OCI-LY1 (cell line): ENCODE data around the gene PGAM5.

Experiments
- EZH2 ChIP-seq: fragments of 200-600 bp; sonication (generic), shearing (Covaris generic); IDR thresholded peaks from 2 replicates; pipeline ENCODE4 v1.8.0; 2017; ENCODE audit warnings: borderline replicate concordance, mixed run types, mild to moderate bottlenecking, antibody characterized with exemption, low read length, moderate library complexity, mixed read lengths
- TF ChIP-seq, protein P1 (sequence below): fragments of 200-600 bp; sonication (generic), shearing (Covaris generic); IDR thresholded peaks from 2 replicates; pipeline ENCODE4 v1.5.1; 2017; ENCODE audit warnings: mild to moderate bottlenecking, antibody characterized with exemption, low read length, moderate library complexity, mixed read lengths

DNA sequence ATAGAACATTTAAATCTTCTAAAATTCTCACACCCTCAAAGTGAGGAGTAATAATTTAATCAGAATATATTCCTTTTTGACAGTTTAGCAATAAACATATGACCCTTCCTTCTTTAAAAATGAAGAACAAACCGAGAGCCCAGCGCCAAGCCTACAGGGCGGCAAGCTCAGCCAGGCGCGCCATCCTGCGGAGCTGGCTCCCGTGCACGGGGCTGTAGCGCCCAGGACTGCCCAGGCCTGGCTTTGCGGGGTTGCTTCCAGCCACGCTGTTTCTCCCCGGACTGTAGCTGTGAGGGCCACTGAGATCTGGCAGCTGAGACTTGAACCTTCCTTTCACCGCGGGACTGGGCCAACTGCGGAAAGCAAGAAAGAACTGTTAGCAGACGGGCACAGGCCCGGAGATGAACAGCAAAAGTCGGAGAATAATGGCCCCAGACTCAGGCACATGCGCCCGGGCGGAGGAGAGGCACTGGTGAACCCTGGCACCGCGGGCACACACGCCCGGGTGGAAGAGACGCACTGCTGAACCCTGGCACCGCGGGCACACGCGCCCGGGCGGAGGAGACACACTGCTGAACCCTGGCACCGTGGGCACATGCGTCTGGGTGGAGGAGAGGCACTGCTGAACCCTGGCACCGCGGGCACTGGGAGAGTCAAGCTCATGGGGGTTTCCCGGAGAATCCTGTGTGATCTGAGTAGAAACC lies 16.6 kb downstream of the PGAM5 start:
- TF ChIP-seq, protein P1, sequence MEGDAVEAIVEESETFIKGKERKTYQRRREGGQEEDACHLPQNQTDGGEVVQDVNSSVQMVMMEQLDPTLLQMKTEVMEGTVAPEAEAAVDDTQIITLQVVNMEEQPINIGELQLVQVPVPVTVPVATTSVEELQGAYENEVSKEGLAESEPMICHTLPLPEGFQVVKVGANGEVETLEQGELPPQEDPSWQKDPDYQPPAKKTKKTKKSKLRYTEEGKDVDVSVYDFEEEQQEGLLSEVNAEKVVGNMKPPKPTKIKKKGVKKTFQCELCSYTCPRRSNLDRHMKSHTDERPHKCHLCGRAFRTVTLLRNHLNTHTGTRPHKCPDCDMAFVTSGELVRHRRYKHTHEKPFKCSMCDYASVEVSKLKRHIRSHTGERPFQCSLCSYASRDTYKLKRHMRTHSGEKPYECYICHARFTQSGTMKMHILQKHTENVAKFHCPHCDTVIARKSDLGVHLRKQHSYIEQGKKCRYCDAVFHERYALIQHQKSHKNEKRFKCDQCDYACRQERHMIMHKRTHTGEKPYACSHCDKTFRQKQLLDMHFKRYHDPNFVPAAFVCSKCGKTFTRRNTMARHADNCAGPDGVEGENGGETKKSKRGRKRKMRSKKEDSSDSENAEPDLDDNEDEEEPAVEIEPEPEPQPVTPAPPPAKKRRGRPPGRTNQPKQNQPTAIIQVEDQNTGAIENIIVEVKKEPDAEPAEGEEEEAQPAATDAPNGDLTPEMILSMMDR = no peak
- TF ChIP-seq EZH2 = no peak
